ENCODE results near the gene LRCOL1.

LRCOL1 gene

GRCh38 chr12:132556801-132557200, 53.6 kb downstream of the LRCOL1 start:
- TF ChIP-seq, protein P1, sequence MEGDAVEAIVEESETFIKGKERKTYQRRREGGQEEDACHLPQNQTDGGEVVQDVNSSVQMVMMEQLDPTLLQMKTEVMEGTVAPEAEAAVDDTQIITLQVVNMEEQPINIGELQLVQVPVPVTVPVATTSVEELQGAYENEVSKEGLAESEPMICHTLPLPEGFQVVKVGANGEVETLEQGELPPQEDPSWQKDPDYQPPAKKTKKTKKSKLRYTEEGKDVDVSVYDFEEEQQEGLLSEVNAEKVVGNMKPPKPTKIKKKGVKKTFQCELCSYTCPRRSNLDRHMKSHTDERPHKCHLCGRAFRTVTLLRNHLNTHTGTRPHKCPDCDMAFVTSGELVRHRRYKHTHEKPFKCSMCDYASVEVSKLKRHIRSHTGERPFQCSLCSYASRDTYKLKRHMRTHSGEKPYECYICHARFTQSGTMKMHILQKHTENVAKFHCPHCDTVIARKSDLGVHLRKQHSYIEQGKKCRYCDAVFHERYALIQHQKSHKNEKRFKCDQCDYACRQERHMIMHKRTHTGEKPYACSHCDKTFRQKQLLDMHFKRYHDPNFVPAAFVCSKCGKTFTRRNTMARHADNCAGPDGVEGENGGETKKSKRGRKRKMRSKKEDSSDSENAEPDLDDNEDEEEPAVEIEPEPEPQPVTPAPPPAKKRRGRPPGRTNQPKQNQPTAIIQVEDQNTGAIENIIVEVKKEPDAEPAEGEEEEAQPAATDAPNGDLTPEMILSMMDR (IDR thresholded peaks at IDR 0.05; ENCODE audit: insufficient read depth, low read length, poor library complexity, severe bottlenecking) = no peak
- DNase-seq (ENCODE audit: extremely low read depth, insufficient read length) = no peak
- Histone ChIP-seq H3K27me3 (replicated peaks; ENCODE audit: control insufficient read depth, insufficient read depth, low read length) (no peaks in the 10 kb centered on the region; the same call in 1 of the 2 replicates), H3K36me3 (ENCODE audit: control insufficient read depth, insufficient read depth, low read length) (no peaks in the 10 kb centered on the region), H3K4me3 (replicated peaks; ENCODE audit: low read depth, low read length) (no peak overlapping the region)

DNA sequence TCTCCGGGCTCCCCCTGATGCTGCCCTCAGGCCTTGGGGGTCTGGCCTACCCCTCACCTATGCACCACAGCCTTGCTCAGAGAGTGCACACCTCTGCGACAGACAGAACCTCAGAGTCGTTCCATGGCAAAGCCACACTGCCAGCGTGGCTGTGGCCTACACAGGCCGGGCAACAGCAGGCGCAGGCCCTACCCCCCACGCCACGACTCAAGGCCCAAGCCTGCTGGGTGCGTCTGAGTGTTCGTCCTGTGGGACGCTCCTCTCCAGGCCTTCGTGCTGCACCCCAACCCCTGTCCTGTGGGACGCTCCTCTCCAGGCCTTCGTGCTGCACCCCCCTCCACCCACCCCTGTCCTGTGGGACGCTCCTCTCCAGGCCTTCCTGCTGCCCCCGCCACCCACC, 54.2 kb downstream of the LRCOL1 start:
- no peaks in the 10 kb centered on the region; the same call in 1 of the 2 replicates for H3K27me3 ChIP-seq (replicated peaks; ENCODE audit: control insufficient read depth, insufficient read depth, low read length)
- no peak overlapping the region for H3K4me3 ChIP-seq (replicated peaks; ENCODE audit: low read depth, low read length)
- no peaks in the 10 kb centered on the region for H3K36me3 ChIP-seq (ENCODE audit: control insufficient read depth, insufficient read depth, low read length)
- no peak for DNase-seq (ENCODE audit: extremely low read depth, insufficient read length)
- TF ChIP-seq, protein P1 (IDR thresholded peaks at IDR 0.05; ENCODE audit: insufficient read depth, low read length, poor library complexity, severe bottlenecking) = no peak

DNA sequence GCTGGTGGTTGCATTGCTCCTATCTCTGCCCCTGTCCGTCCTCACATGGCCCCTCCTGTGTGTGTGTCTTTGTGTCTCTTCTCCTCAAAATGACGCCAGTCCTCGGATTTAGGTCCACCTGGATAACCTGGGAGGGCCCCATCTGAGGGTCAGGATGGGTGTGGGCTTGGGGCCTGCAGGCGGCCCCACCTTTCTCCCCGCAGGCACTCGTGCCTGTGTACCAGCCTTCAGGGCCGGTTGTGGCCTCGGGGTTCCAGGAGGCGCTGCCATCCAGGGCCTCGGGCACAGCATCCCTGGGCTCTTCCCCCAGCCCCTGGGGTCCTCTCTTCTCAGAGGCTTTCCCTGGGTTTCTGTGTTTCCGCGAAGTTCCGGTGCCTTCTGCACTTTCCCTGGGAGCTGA, 54.7 kb downstream of the LRCOL1 start:
- Histone ChIP-seq H3K4me3 (replicated peaks; ENCODE audit: low read depth, low read length) (no peak overlapping the region), H3K36me3 (ENCODE audit: control insufficient read depth, insufficient read depth, low read length) (no peaks in the 10 kb centered on the region), H3K27me3 (replicated peaks; ENCODE audit: control insufficient read depth, insufficient read depth, low read length) (no peaks in the 10 kb centered on the region; the same call in 1 of the 2 replicates)
- TF ChIP-seq, protein P1 (IDR thresholded peaks at IDR 0.05; ENCODE audit: insufficient read depth, low read length, poor library complexity, severe bottlenecking) = no peak
- DNase-seq (ENCODE audit: extremely low read depth, insufficient read length) = no peak

- H3K36me3 ChIP-seq (ENCODE audit: control insufficient read depth, insufficient read depth, low read length) = no peaks in the 10 kb centered on the region
- TF ChIP-seq, protein P1 (IDR thresholded peaks at IDR 0.05; ENCODE audit: insufficient read depth, low read length, poor library complexity, severe bottlenecking) = peak; percentile 23
- peak; percentile 38 for DNase-seq (ENCODE audit: extremely low read depth, insufficient read length)
- H3K27me3 ChIP-seq (replicated peaks; ENCODE audit: control insufficient read depth, insufficient read depth, low read length) = no peaks in the 10 kb centered on the region; the same call in 1 of the 2 replicates
- no peak overlapping the region for H3K4me3 ChIP-seq (replicated peaks; ENCODE audit: low read depth, low read length)
Observed at GRCh38 chr12:132554845-132555630, 55.3 kb downstream of the LRCOL1 start.

Measured in GM06990 (cell line).